BJ (cell line): ENCODE data around the gene RELT. TPM values are rescaled to one million over a fixed set of nuclear protein-coding genes. Genes with fewer than 3 reads are reported as not detected.

Experiments
- CTCF ChIA-PET: fragments of 350-600 bp; formaldehyde crosslinking; extraction: SDS; loops from one replicate; lab custom pipeline; 2021; ENCODE audit warnings: antibody characterized with exemption, inconsistent platforms; lab: Yijun Ruan, JAX
- POLR2A ChIA-PET: fragments of 300-600 bp; sonication (Branson Sonifier 250); formaldehyde crosslinking; extraction: SDS; loops from one replicate; lab custom pipeline; 2021; ENCODE audit warnings: antibody characterized with exemption; lab: Charles Lee
- DNase-seq: peaks from one replicate; pipeline ENCODE4 v3.0.0-alpha.2; 2011; ENCODE audit warnings: low read depth
- H3K27me3 ChIP-seq: 2 replicates; pipeline ENCODE4 v1.6.0; 2011; ENCODE audit warnings: low read length; ENCODE audit not compliant: control insufficient read depth, insufficient read depth
- H3K36me3 ChIP-seq: 2 replicates; pipeline ENCODE4 v1.5.1; 2011; ENCODE audit warnings: low read length; ENCODE audit not compliant: control insufficient read depth, insufficient read depth
- H3K4me3 ChIP-seq: 2 replicates; pipeline ENCODE4 v1.5.1; 2011; ENCODE audit warnings: low read depth, mild to moderate bottlenecking, control low read depth, low read length
- polyA plus RNA-seq: library from polyadenylated mRNA; depleted of rRNA; stranded (reverse); fragments of >200 nt; gene quantifications from 2 replicates; pipeline ENCODE4 v1.2.3, GENCODE V29; 2011
- TF ChIP-seq, protein P1 (sequence below): IDR thresholded peaks from 2 replicates; pipeline ENCODE4 v1.5.1; 2011; ENCODE audit warnings: low read depth, mild to moderate bottlenecking, control low read depth, inconsistent platforms, low read length, moderate library complexity; ENCODE audit not compliant: insufficient read depth

Gene RELT
- polyA plus RNA-seq, 1 experiment = 3.7 TPM

DNA sequence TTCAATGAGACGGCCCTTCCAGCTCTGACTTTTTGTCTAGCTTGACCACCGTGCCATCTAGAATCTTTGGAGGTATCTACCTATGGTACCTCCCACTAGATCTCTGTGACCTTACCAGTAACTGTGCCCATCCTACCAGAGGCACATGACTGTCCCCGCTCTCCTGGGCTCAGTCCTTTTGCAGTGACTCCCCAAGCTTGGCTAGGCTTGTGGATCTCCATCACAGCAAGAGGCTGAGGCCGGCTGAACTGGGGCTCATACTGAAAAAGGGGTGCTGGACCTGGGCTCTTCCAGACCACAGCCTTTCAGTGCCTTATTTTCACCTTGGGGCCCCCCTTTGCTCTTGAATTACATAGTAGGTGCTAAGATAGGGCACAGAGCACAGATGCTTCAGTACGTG, 27.3 kb downstream of the RELT start:
- Histone ChIP-seq H3K27me3 (no peaks in the 10 kb centered on the region), H3K4me3 (no peak overlapping the region), H3K36me3 (peaks cover 6% of the 10 kb centered on the region)
- no peak for DNase-seq
- TF ChIP-seq, protein P1, sequence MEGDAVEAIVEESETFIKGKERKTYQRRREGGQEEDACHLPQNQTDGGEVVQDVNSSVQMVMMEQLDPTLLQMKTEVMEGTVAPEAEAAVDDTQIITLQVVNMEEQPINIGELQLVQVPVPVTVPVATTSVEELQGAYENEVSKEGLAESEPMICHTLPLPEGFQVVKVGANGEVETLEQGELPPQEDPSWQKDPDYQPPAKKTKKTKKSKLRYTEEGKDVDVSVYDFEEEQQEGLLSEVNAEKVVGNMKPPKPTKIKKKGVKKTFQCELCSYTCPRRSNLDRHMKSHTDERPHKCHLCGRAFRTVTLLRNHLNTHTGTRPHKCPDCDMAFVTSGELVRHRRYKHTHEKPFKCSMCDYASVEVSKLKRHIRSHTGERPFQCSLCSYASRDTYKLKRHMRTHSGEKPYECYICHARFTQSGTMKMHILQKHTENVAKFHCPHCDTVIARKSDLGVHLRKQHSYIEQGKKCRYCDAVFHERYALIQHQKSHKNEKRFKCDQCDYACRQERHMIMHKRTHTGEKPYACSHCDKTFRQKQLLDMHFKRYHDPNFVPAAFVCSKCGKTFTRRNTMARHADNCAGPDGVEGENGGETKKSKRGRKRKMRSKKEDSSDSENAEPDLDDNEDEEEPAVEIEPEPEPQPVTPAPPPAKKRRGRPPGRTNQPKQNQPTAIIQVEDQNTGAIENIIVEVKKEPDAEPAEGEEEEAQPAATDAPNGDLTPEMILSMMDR = no peak
- POLR2A ChIA-PET = no interaction called here
- CTCF ChIA-PET = interaction anchor here (1.1 to 9.7 kb wide), 6 partner anchors 10 to 259 kb away, joined by 3 to 100 read pairs (median 8); no protein-coding TSS in a partner anchor

DNA sequence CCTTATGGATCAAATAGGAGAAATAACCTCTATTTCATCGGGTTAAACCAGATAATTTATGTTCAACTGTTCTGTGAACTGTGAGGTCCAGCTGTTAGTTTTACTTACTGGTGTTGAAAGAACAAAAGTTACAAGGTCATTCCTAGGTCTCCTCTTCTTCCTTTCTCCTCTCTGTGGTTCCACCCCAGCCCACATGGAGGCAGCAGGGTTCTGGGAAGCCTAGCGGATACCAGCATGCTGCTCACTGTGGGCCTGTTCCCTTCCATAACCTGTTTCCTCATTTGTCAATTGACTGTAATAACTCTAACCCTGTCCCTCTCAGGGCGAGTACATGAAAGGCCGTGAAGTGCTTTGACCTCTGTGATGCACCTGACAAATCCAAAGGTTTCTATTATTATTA, 27.8 kb downstream of the RELT start:
- H3K4me3 ChIP-seq = no peak overlapping the region
- POLR2A ChIA-PET = no interaction called here
- TF ChIP-seq, protein P1 = peak; percentile 76
- no peak for DNase-seq
- CTCF ChIA-PET = interaction anchor here (1.1 to 9.7 kb wide), 4 partner anchors 11 to 258 kb away, joined by 4 to 100 read pairs (median 14); no protein-coding TSS in a partner anchor
- H3K36me3 ChIP-seq = peaks cover 6% of the 10 kb centered on the region
- no peaks in the 10 kb centered on the region for H3K27me3 ChIP-seq

DNA sequence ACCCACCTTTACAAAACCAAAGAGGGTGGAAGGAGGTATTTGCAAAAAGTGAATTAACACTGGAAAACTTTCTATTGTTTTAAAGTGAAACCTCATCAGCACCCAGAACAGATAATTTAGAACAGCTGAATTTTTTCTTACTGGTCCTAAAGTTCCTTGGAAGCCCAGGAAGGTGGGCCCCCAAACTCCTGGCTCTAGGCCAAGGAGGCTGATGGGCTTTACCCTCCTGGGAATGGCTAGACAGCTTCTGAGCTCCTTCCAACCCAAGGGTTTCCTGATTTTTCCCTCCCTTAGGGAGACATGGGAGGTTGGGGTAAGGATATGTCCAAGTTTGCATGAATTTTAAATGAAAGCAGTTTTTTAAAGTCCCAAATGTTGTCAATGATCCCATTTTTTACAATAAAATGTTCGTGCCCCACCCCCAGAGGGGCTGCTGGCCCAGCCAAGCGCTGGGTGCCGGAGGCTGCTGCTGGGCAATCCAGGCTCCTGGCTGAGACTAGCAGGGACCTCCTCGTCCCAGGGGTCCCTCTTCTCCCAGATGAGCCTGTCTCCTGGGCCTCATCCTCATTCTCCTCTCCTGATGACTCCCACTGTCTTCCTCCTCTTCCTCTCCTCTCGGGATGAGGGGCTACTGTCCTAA, 28.4 kb downstream of the RELT start:
- DNase-seq = no peak
- ChIA-PET CTCF (interaction anchor here (1.2 to 9.7 kb wide), 3 partner anchors 10 to 258 kb away, joined by 8 to 100 read pairs (median 21); no protein-coding TSS in a partner anchor), POLR2A (no interaction called here)
- TF ChIP-seq, protein P1 = no peak
- H3K36me3 ChIP-seq = peaks cover 6% of the 10 kb centered on the region
- no peak overlapping the region for H3K4me3 ChIP-seq
- no peaks in the 10 kb centered on the region for H3K27me3 ChIP-seq

DNA sequence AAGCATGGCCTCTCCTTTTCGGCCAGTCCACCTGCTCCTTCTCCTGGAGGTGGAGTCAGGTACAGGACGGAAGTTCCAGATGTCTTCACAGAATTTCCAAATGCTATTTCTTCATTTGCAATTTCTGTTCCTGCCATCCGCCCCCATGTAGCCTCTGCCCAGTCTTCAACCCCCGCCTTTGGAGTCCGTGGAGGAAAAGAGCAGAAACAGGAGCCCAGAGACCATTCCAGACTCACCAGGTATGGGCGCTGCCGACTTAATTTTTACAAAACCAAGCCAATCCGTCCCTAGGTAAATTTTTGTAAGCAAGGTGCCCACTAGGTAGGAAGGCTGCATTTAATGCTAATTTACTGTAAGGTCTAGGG, 28.9 kb downstream of the RELT start:
- TF ChIP-seq, protein P1 = no peak
- no peak for DNase-seq
- Histone ChIP-seq H3K27me3 (no peaks in the 10 kb centered on the region), H3K4me3 (no peak overlapping the region), H3K36me3 (peaks cover 6% of the 10 kb centered on the region)
- ChIA-PET POLR2A (no interaction called here), CTCF (interaction anchor here (1.5 to 4.2 kb wide), 3 partner anchors 12 to 256 kb away, joined by 5 to 28 read pairs (median 10); no protein-coding TSS in a partner anchor)

DNA sequence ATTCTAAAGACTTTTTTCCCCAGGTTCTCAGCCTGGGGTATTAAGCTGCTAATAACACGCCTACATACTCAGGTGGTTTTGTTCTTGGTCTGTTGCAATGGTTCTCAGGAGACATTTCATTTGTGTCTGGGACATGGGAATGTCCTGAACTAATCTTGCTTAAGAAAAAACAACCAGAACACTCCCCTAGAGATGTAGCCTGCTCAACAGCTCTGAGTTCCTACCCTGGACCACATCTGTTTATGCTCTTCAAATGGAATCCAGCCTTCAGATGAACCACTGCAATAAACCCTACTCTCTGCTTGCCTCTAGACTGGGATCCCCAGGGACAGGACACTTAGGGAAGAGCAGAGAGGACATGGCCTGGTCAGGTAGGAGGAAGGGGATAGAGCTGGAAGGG, 29.9 kb downstream of the RELT start:
- Histone ChIP-seq H3K4me3 (no peak overlapping the region), H3K27me3 (no peaks in the 10 kb centered on the region), H3K36me3 (peaks cover 6% of the 10 kb centered on the region; the same call in 1 of the 2 replicates)
- ChIA-PET CTCF (interaction anchor here (1.5 to 4.2 kb wide), 4 partner anchors 13 to 255 kb away, joined by 3 to 28 read pairs (median 8); no protein-coding TSS in a partner anchor), POLR2A (no interaction called here)
- no peak for DNase-seq
- TF ChIP-seq, protein P1 = no peak
